Neural crest cell (in vitro differentiated cells): ENCODE measurements around the gene PNPLA1. TPM values are rescaled to one million over a fixed set of nuclear protein-coding genes. Genes with fewer than 3 reads are reported as not detected.

Source experiments
- DNase-seq: peaks from one replicate; pipeline ENCODE4 v3.0.0; 2021; ENCODE audit warnings: low read depth, mixed read lengths, low spot score
- H3K27ac Mint-ChIP-seq: one replicate; pipeline ENCODE4 v1.8.0; 2021; ENCODE audit warnings: mild to moderate bottlenecking, mixed read lengths; ENCODE audit not compliant: unreplicated experiment
- H3K27me3 Mint-ChIP-seq: 2 replicates; pipeline ENCODE4 v1.8.0; 2021; ENCODE audit warnings: low read depth, mild to moderate bottlenecking, mixed read lengths
- H3K36me3 Mint-ChIP-seq: 2 replicates; pipeline ENCODE4 v1.8.0; 2021; ENCODE audit warnings: low read depth, mild to moderate bottlenecking, mixed read lengths
- H3K4me1 Mint-ChIP-seq: 2 replicates; pipeline ENCODE4 v1.8.0; 2021; ENCODE audit warnings: mixed read lengths
- H3K4me3 Mint-ChIP-seq: one replicate; pipeline ENCODE4 v1.8.0; 2021; ENCODE audit warnings: mild to moderate bottlenecking, mixed read lengths
- H3K9me3 Mint-ChIP-seq: 2 replicates; pipeline ENCODE4 v1.8.0; 2021; ENCODE audit warnings: mixed read lengths
- CTCF ChIP-seq: fragments of 200-600 bp; sonication (generic); conservative IDR thresholded peaks from 2 replicates; pipeline ENCODE4 v1.5.0; 2021; ENCODE audit warnings: antibody characterized with exemption, mild to moderate bottlenecking
- total RNA-seq: library from RNA; stranded (reverse); gene quantifications from 2 replicates; pipeline ENCODE4 v1.2.1, GENCODE V29; 2021

The PNPLA1 gene
- total RNA-seq, 1 donor from 2014 or later = not detected

DNA sequence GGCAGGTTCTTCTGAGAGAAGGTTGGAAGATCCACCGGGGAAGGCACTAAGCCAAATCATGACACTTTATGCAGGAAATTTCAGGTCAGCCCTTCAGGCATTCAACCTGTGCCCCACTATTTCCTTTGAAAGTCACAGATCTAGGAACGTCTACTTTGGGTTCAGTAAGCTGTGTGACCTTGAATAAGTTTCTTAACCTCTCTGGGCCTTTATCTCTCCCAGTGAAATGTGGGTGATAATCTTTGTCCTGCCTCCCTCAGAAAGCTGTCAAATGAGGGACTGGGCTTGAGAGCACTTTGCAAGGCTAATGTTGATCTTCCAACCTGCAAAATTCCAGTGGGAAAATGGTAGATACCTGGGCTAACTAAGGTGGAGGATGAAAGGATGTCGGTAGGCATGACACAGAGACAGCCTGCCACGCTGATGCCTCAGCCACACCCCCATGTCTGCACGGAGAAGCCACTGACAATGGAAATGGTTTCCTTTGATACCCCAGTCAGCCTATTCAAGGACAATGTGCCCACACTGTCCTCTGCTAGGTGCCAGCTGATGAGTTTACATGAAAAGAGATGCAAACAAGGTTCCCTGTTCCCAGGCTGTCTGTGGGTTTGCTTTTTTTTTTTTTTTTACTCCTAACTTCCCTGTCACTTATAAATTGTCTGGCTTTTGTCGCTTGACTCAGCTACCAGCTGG lies 57.5 kb downstream of the PNPLA1 start:
- no peak for TF ChIP-seq CTCF
- DNase-seq = no peak
- H3K36me3 Mint-ChIP-seq = no peaks in the 10 kb centered on the region
- peaks cover 50% of the 10 kb centered on the region for H3K4me1 Mint-ChIP-seq
- H3K9me3 Mint-ChIP-seq = no peaks in the 10 kb centered on the region
- H3K27ac Mint-ChIP-seq = no peak overlapping the region
- peaks cover 2% of the 10 kb centered on the region for H3K27me3 Mint-ChIP-seq
- H3K4me3 Mint-ChIP-seq = no peak overlapping the region

DNA sequence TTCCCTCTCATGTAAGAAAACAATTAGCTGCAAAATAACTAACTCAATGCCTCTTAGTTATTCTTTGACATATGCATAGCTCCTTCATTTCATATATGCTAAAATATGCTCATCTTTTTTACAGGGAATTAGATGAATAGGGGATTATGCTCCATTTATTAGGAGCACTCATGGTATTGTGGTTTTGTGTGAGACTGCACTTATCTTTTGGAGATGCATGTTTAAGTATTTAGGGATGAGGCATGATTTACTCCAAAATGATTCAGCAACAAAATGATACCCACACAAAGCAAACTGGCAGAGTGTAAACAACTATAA lies 58.0 kb downstream of the PNPLA1 start:
- TF ChIP-seq CTCF = no peak
- Mint-ChIP-seq H3K27ac (no peak overlapping the region), H3K4me1 (peaks cover 50% of the 10 kb centered on the region), H3K4me3 (no peak overlapping the region), H3K9me3 (no peaks in the 10 kb centered on the region), H3K27me3 (peaks cover 2% of the 10 kb centered on the region), H3K36me3 (no peaks in the 10 kb centered on the region)
- no peak for DNase-seq

DNA sequence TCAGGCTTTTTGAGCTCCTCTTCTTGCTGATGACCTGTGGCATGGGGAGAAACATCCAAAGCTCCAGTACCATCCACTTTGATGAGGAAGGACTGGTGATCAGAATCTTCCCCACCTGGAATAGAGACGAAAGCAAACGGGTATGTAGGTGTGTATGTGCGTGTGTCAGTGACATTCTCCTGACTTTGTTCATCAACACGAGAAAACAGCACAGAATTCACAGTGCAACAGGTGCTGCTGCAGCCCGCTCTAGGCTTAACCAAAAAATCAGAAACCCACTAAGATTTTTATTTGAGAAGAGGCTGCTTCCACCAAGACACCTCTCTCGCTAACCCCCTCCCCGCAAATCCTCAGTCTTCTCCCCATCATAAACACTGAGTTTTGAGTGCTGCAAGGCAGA lies 58.7 kb downstream of the PNPLA1 start:
- no peak overlapping the region for H3K4me3 Mint-ChIP-seq
- H3K9me3 Mint-ChIP-seq = no peaks in the 10 kb centered on the region
- H3K36me3 Mint-ChIP-seq = no peaks in the 10 kb centered on the region
- DNase-seq = no peak
- H3K27me3 Mint-ChIP-seq = peaks cover 2% of the 10 kb centered on the region
- H3K27ac Mint-ChIP-seq = no peak overlapping the region
- no peak for TF ChIP-seq CTCF
- H3K4me1 Mint-ChIP-seq = peaks cover 46% of the 10 kb centered on the region

GRCh38 chr6:36329798-36330291 lies 60.0 kb downstream of the PNPLA1 start:
- H3K27ac Mint-ChIP-seq = no peak overlapping the region
- DNase-seq = no peak
- TF ChIP-seq CTCF = no peak
- H3K27me3 Mint-ChIP-seq = peaks cover 7% of the 10 kb centered on the region
- peaks cover 59% of the 10 kb centered on the region for H3K4me1 Mint-ChIP-seq
- H3K9me3 Mint-ChIP-seq = no peaks in the 10 kb centered on the region
- H3K4me3 Mint-ChIP-seq = no peak overlapping the region
- no peaks in the 10 kb centered on the region for H3K36me3 Mint-ChIP-seq

GRCh38 chr6:36330366-36330765 lies 60.5 kb downstream of the PNPLA1 start:
- no peaks in the 10 kb centered on the region for H3K9me3 Mint-ChIP-seq
- H3K4me3 Mint-ChIP-seq = no peak overlapping the region
- H3K27ac Mint-ChIP-seq = no peak overlapping the region
- H3K27me3 Mint-ChIP-seq = peaks cover 10% of the 10 kb centered on the region
- H3K4me1 Mint-ChIP-seq = peaks cover 62% of the 10 kb centered on the region
- no peak for DNase-seq
- no peaks in the 10 kb centered on the region for H3K36me3 Mint-ChIP-seq
- no peak for TF ChIP-seq CTCF
